ENCODE measurements around the gene SNTG2.

DNA sequence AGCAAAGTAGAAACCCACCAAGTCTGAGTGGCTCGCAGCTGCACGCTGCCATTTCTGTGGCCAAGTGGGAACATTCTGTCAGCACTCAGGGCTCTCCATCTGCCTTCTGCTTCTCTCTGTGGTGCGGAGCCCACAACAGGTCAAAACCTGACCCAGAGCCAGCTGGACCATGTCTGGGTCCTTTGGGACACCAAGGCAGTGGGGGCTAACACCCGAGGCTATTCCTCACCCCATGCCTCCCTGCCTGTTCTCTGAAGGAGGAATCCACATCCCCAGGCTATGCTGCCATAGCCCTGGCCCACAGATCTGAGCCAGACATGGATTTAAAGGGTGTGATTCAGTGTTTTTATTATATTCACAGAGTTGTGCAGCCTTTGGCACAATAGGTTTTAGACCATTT is 86.4 kb downstream of the SNTG2 start:
- TF ChIP-seq, protein P1, sequence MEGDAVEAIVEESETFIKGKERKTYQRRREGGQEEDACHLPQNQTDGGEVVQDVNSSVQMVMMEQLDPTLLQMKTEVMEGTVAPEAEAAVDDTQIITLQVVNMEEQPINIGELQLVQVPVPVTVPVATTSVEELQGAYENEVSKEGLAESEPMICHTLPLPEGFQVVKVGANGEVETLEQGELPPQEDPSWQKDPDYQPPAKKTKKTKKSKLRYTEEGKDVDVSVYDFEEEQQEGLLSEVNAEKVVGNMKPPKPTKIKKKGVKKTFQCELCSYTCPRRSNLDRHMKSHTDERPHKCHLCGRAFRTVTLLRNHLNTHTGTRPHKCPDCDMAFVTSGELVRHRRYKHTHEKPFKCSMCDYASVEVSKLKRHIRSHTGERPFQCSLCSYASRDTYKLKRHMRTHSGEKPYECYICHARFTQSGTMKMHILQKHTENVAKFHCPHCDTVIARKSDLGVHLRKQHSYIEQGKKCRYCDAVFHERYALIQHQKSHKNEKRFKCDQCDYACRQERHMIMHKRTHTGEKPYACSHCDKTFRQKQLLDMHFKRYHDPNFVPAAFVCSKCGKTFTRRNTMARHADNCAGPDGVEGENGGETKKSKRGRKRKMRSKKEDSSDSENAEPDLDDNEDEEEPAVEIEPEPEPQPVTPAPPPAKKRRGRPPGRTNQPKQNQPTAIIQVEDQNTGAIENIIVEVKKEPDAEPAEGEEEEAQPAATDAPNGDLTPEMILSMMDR (IDR thresholded peaks at IDR 0.05), result no peak
- no peak for TF ChIP-seq POLR2A (IDR thresholded peaks at IDR 0.05)

Data from prostate gland (tissue), 2 donors.